ENCODE data around the gene DYDC1.

The DYDC1 gene

DNA sequence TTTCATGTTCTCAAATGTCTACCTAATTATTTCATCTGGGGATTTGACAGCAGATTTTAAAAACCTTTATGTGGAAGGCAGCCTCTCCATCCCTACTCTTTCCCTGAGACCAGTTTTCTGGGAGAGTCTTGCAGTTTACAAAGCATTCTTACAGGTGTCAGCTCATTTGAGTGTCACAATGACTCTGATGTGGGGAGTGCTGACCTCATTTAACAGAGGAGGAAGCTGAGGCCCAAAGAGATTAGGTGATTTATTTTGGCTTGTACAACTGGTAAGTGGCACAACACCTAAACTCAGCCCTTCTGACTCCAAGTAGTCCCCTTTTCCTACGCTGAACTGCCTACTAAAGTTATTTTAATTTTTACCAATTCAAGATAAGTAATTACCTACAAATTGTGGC lies 33.8 kb downstream of the DYDC1 start:
- H3K23ac ChIP-seq (ENCODE audit: low read length in 2 of 2): no peak overlapping the region
- H3K79me1 ChIP-seq (replicated peaks; ENCODE audit: low read length, poor library complexity, severe bottlenecking): no peaks in the 10 kb centered on the region
- H3K4me2 ChIP-seq (ENCODE audit: low read length, poor library complexity, severe bottlenecking): no peak overlapping the region
- WGBS: 82% methylated on average over 1 of the region's 1 CpG
- DNase-seq: no peak
- no peak overlapping the region for H4K91ac ChIP-seq (ENCODE audit: low read length)
- H3K27me3 ChIP-seq (ENCODE audit: control insufficient read depth in 1 of 2, insufficient read depth in 1 of 2, low read length in 2 of 2): peaks cover 8 to 11% of the 10 kb centered on the region in 2 experiments
- H3K36me3 ChIP-seq (ENCODE audit: control insufficient read depth in 1 of 2, insufficient read depth in 2 of 2, low read depth in 1 of 2, low read length in 2 of 2): no peaks in the 10 kb centered on the region
- no peak overlapping the region for H2BK5ac ChIP-seq (ENCODE audit: low read depth, low read length, poor library complexity, severe bottlenecking)
- H4K8ac ChIP-seq (ENCODE audit: low read length): no peak overlapping the region
- no peak overlapping the region for H2AK5ac ChIP-seq (ENCODE audit: low read length, severe bottlenecking)
- H3K4ac ChIP-seq (ENCODE audit: low read depth in 1 of 2, low read length in 2 of 2): no peak overlapping the region
- no peaks in the 10 kb centered on the region for H3K4me1 ChIP-seq (ENCODE audit: control insufficient read depth, insufficient read depth, low read depth, low read length)
- H3K18ac ChIP-seq (ENCODE audit: low read depth in 1 of 2, low read length in 2 of 2): no peak overlapping the region
- H2BK15ac ChIP-seq (ENCODE audit: low read depth, poor library complexity, severe bottlenecking): no peak overlapping the region
- no peak overlapping the region for H2BK12ac ChIP-seq (ENCODE audit: low read length in 2 of 2)
- H3K9me3 ChIP-seq (ENCODE audit: control insufficient read depth, low read length): no peaks in the 10 kb centered on the region
- no peak overlapping the region for H3K4me3 ChIP-seq (ENCODE audit: insufficient read depth in 1 of 2, low read depth in 1 of 2, low read length in 2 of 2)
- no peak overlapping the region for H2AFZ ChIP-seq (ENCODE audit: low read depth, low read length)
- no peak overlapping the region for H3K9ac ChIP-seq (ENCODE audit: low read length)
- no peak overlapping the region for H3K14ac ChIP-seq (ENCODE audit: low read length in 2 of 2)
- H2BK120ac ChIP-seq (ENCODE audit: low read depth, low read length): no peak overlapping the region
- H3K27ac ChIP-seq (ENCODE audit: low read length, poor library complexity, severe bottlenecking): no peak overlapping the region

DNA sequence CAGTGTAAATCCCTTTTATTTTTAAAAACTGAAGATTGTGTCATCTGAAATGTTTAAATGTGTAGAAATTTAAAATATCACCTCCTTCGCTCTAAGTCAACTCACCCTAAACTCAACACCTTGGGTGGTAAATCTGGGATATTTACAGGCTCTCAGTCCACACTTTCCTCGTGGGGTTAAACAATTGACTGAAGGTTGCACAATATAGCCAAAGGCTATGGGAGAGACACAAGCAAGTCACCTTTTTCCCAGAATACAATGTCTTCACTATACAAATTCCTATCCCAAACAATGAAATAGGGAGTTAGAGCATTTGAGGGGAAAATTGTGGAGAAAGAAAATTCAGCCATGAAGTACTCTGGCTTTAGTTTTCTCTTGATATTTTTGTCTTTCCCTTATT lies 34.4 kb downstream of the DYDC1 start:
- Histone ChIP-seq H3K27ac (ENCODE audit: low read length, poor library complexity, severe bottlenecking) (no peak overlapping the region), H3K14ac (ENCODE audit: low read length in 2 of 2) (no peak overlapping the region), H3K36me3 (ENCODE audit: control insufficient read depth in 1 of 2, insufficient read depth in 2 of 2, low read depth in 1 of 2, low read length in 2 of 2) (no peaks in the 10 kb centered on the region), H3K18ac (ENCODE audit: low read depth in 1 of 2, low read length in 2 of 2) (no peak overlapping the region), H4K8ac (ENCODE audit: low read length) (no peak overlapping the region), H2AFZ (ENCODE audit: low read depth, low read length) (no peak overlapping the region), H3K23ac (ENCODE audit: low read length in 2 of 2) (no peak overlapping the region), H3K4me1 (ENCODE audit: control insufficient read depth, insufficient read depth, low read depth, low read length) (no peaks in the 10 kb centered on the region), H2BK12ac (ENCODE audit: low read length in 2 of 2) (no peak overlapping the region), H3K4me3 (ENCODE audit: insufficient read depth in 1 of 2, low read depth in 1 of 2, low read length in 2 of 2) (no peak overlapping the region), H4K91ac (ENCODE audit: low read length) (no peak overlapping the region), H3K79me1 (replicated peaks; ENCODE audit: low read length, poor library complexity, severe bottlenecking) (no peaks in the 10 kb centered on the region), H3K9me3 (ENCODE audit: control insufficient read depth, low read length) (no peaks in the 10 kb centered on the region), H3K4ac (ENCODE audit: low read depth in 1 of 2, low read length in 2 of 2) (no peak overlapping the region), H3K9ac (ENCODE audit: low read length) (no peak overlapping the region), H3K27me3 (ENCODE audit: control insufficient read depth in 1 of 2, insufficient read depth in 1 of 2, low read length in 2 of 2) (peaks cover 8 to 11% of the 10 kb centered on the region in 2 experiments), H2BK5ac (ENCODE audit: low read depth, low read length, poor library complexity, severe bottlenecking) (no peak overlapping the region), H2BK15ac (ENCODE audit: low read depth, poor library complexity, severe bottlenecking) (no peak overlapping the region), H2BK120ac (ENCODE audit: low read depth, low read length) (no peak overlapping the region), H2AK5ac (ENCODE audit: low read length, severe bottlenecking) (no peak overlapping the region), H3K4me2 (ENCODE audit: low read length, poor library complexity, severe bottlenecking) (no peak overlapping the region)
- no peak for DNase-seq
- WGBS: no CpG with 5 or more reads among the region's 2 CpGs

DNA sequence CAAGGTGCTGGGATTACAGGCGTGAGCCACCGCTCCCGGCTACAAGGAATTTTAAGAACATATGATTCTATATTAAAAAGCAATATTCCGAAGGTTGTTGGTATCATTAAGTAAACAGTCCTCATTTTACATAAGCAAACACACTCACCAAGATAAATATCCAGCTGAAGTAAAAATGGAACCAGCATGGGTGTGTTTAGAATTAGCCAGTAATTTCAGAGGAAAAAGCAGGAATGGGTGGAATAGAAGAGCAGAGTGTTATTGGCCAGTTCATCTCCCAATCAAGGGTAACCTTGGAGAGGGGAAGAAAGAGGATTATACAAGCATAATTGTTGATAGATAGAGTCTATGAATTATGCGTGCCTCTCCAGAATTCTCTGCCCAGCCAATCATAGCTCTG lies 35.4 kb downstream of the DYDC1 start:
- H3K4me1 ChIP-seq (ENCODE audit: control insufficient read depth, insufficient read depth, low read depth, low read length): no peaks in the 10 kb centered on the region
- H3K23ac ChIP-seq (ENCODE audit: low read length in 2 of 2): no peak overlapping the region
- H2BK15ac ChIP-seq (ENCODE audit: low read depth, poor library complexity, severe bottlenecking): no peak overlapping the region
- H3K4ac ChIP-seq (ENCODE audit: low read depth in 1 of 2, low read length in 2 of 2): no peak overlapping the region
- H2AFZ ChIP-seq (ENCODE audit: low read depth, low read length): no peak overlapping the region
- no peak overlapping the region for H4K91ac ChIP-seq (ENCODE audit: low read length)
- H4K8ac ChIP-seq (ENCODE audit: low read length): no peak overlapping the region
- no peaks in the 10 kb centered on the region for H3K79me1 ChIP-seq (replicated peaks; ENCODE audit: low read length, poor library complexity, severe bottlenecking)
- no peak for DNase-seq
- peaks cover 5 to 11% of the 10 kb centered on the region in 2 experiments for H3K27me3 ChIP-seq (ENCODE audit: control insufficient read depth in 1 of 2, insufficient read depth in 1 of 2, low read length in 2 of 2)
- H2BK5ac ChIP-seq (ENCODE audit: low read depth, low read length, poor library complexity, severe bottlenecking): no peak overlapping the region
- no peak overlapping the region for H3K9ac ChIP-seq (ENCODE audit: low read length)
- H2AK5ac ChIP-seq (ENCODE audit: low read length, severe bottlenecking): no peak overlapping the region
- H3K36me3 ChIP-seq (ENCODE audit: control insufficient read depth in 1 of 2, insufficient read depth in 2 of 2, low read depth in 1 of 2, low read length in 2 of 2): no peaks in the 10 kb centered on the region
- no peak overlapping the region for H3K4me3 ChIP-seq (ENCODE audit: insufficient read depth in 1 of 2, low read depth in 1 of 2, low read length in 2 of 2)
- H2BK120ac ChIP-seq (ENCODE audit: low read depth, low read length): no peak overlapping the region
- H3K27ac ChIP-seq (ENCODE audit: low read length, poor library complexity, severe bottlenecking): no peak overlapping the region
- no peaks in the 10 kb centered on the region for H3K9me3 ChIP-seq (ENCODE audit: control insufficient read depth, low read length)
- H3K14ac ChIP-seq (ENCODE audit: low read length in 2 of 2): no peak overlapping the region
- H3K18ac ChIP-seq (ENCODE audit: low read depth in 1 of 2, low read length in 2 of 2): no peak overlapping the region
- 100% methylated on average over 1 of the region's 5 CpGs for WGBS
- no peak overlapping the region for H3K4me2 ChIP-seq (ENCODE audit: low read length, poor library complexity, severe bottlenecking)
- H2BK12ac ChIP-seq (ENCODE audit: low read length in 2 of 2): no peak overlapping the region

DNA sequence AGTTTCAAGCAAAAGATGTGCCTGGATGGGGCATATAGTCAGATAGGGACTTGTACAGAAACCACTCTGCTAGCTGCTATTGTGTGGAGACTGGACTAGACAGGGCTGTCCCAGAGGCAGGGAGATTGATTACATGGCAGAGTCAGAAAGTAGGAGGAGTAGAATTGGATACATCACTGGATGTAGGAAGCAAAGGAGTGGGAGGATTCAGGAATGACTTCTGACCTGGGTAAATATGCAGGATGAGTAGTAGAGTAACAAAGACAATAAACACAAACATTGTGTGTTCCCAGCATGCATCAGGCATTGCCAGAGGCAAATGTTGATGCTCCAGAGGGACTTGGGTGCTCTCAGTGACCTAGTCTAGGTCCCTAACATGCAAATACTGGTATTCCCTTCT lies 36.2 kb downstream of the DYDC1 start:
- no peak overlapping the region for H2AK5ac ChIP-seq (ENCODE audit: low read length, severe bottlenecking)
- no peak overlapping the region for H3K9ac ChIP-seq (ENCODE audit: low read length)
- H4K91ac ChIP-seq (ENCODE audit: low read length): no peak overlapping the region
- H3K14ac ChIP-seq (ENCODE audit: low read length in 2 of 2): no peak overlapping the region
- no peak overlapping the region for H3K23ac ChIP-seq (ENCODE audit: low read length in 2 of 2)
- H3K36me3 ChIP-seq (ENCODE audit: control insufficient read depth in 1 of 2, insufficient read depth in 2 of 2, low read depth in 1 of 2, low read length in 2 of 2): no peaks in the 10 kb centered on the region
- no peak overlapping the region for H4K8ac ChIP-seq (ENCODE audit: low read length)
- H2AFZ ChIP-seq (ENCODE audit: low read depth, low read length): no peak overlapping the region
- H2BK12ac ChIP-seq (ENCODE audit: low read length in 2 of 2): no peak overlapping the region
- H2BK120ac ChIP-seq (ENCODE audit: low read depth, low read length): no peak overlapping the region
- H2BK5ac ChIP-seq (ENCODE audit: low read depth, low read length, poor library complexity, severe bottlenecking): no peak overlapping the region
- no peaks in the 10 kb centered on the region for H3K9me3 ChIP-seq (ENCODE audit: control insufficient read depth, low read length)
- DNase-seq: no peak
- H2BK15ac ChIP-seq (ENCODE audit: low read depth, poor library complexity, severe bottlenecking): no peak overlapping the region
- H3K79me1 ChIP-seq (replicated peaks; ENCODE audit: low read length, poor library complexity, severe bottlenecking): no peaks in the 10 kb centered on the region
- H3K27me3 ChIP-seq (ENCODE audit: control insufficient read depth in 1 of 2, insufficient read depth in 1 of 2, low read length in 2 of 2): peaks cover 5 to 11% of the 10 kb centered on the region in 2 experiments
- no peaks in the 10 kb centered on the region for H3K4me1 ChIP-seq (ENCODE audit: control insufficient read depth, insufficient read depth, low read depth, low read length)
- H3K4ac ChIP-seq (ENCODE audit: low read depth in 1 of 2, low read length in 2 of 2): no peak overlapping the region
- H3K18ac ChIP-seq (ENCODE audit: low read depth in 1 of 2, low read length in 2 of 2): no peak overlapping the region
- no peak overlapping the region for H3K27ac ChIP-seq (ENCODE audit: low read length, poor library complexity, severe bottlenecking)
- H3K4me3 ChIP-seq (ENCODE audit: insufficient read depth in 1 of 2, low read depth in 1 of 2, low read length in 2 of 2): no peak overlapping the region
- H3K4me2 ChIP-seq (ENCODE audit: low read length, poor library complexity, severe bottlenecking): no peak overlapping the region

Data from mesenchymal stem cell (in vitro differentiated cells and primary cell).